DND-41 (cell line): ENCODE measurements around the gene RBM20.

Source experiments
- ATAC-seq: fragments of 200-7000 bp; cut with Tn5 transposase; 3 replicates; pipeline ENCODE4 v1.9.1; 2021; ENCODE audit warnings: low read depth; ENCODE audit not compliant: insufficient read depth
- DNase-seq: peaks from one replicate; pipeline ENCODE4 v3.0.0-alpha.2; 2020
- H2AFZ ChIP-seq: 2 replicates; pipeline ENCODE4 v1.6.0; 2012; ENCODE audit warnings: low read depth, low read length
- H3K27ac ChIP-seq: 2 replicates; pipeline ENCODE4 v1.5.1; 2012; ENCODE audit warnings: low read length, inconsistent platforms
- H3K27me3 ChIP-seq: fragments of 200-600 bp; sonication (generic); 2 replicates; pipeline ENCODE4 v1.6.0; 2012; ENCODE audit warnings: low read length, mild to moderate bottlenecking, inconsistent platforms; ENCODE audit not compliant: insufficient read depth, poor library complexity
- H3K36me3 ChIP-seq: 2 replicates; pipeline ENCODE4 v1.5.1; 2012; ENCODE audit warnings: low read length, inconsistent platforms; ENCODE audit not compliant: insufficient read depth
- H3K4me1 ChIP-seq: 2 replicates; pipeline ENCODE4 v1.5.1; 2012; ENCODE audit warnings: mild to moderate bottlenecking, low read length; ENCODE audit not compliant: insufficient read depth
- H3K4me2 ChIP-seq: 2 replicates; pipeline ENCODE4 v1.6.0; 2012; ENCODE audit warnings: mild to moderate bottlenecking, moderate library complexity, low read length, inconsistent platforms; ENCODE audit not compliant: insufficient read depth
- H3K4me3 ChIP-seq, 2 experiments: fragments of 200-600 bp in 1 of 2; shearing (Covaris generic) in 1 of 2; 2 replicates each; pipeline ENCODE4 v1.5.1; 2012 to 2016; ENCODE audit warnings: inconsistent platforms in 2 of 2, low read length in 2 of 2, mild to moderate bottlenecking in 2 of 2, low read depth in 1 of 2, moderate library complexity in 1 of 2
- H3K79me2 ChIP-seq: 2 replicates; pipeline ENCODE4 v1.6.0; 2012; ENCODE audit warnings: low read length, inconsistent platforms; ENCODE audit not compliant: insufficient read depth
- H3K9ac ChIP-seq: 2 replicates; pipeline ENCODE4 v1.6.0; 2012; ENCODE audit warnings: low read depth, mild to moderate bottlenecking, inconsistent platforms, low read length, moderate library complexity
- H3K9me3 ChIP-seq: 2 replicates; pipeline ENCODE4 v1.5.1; 2012; ENCODE audit warnings: low read length, moderate library complexity, mild to moderate bottlenecking, inconsistent platforms; ENCODE audit not compliant: insufficient read depth, severe bottlenecking
- H4K20me1 ChIP-seq: 2 replicates; pipeline ENCODE4 v1.6.0; 2012; ENCODE audit warnings: low read length; ENCODE audit not compliant: insufficient read depth
- CTCF ChIP-seq: IDR thresholded peaks from 2 replicates; pipeline ENCODE4 v1.5.1; 2012; ENCODE audit warnings: borderline replicate concordance, low read length, moderate library complexity, mild to moderate bottlenecking; ENCODE audit not compliant: poor library complexity, severe bottlenecking; ENCODE audit errors: extremely low read depth
- EZH2 ChIP-seq: IDR thresholded peaks from 3 replicates; pipeline ENCODE4 v1.6.1; 2012; ENCODE audit warnings: borderline replicate concordance, low read depth, mild to moderate bottlenecking, moderate library complexity, low read length, inconsistent platforms; ENCODE audit not compliant: severe bottlenecking

RBM20 gene

GRCh38 chr10:110820321-110820814 is 176.2 kb downstream of the RBM20 start:
- Histone ChIP-seq H3K4me1 (no peaks in the 10 kb centered on the region), H3K27ac (no peak overlapping the region), H3K9me3 (no peaks in the 10 kb centered on the region), H3K9ac (no peak overlapping the region), H3K27me3 (no peaks in the 10 kb centered on the region), H3K36me3 (no peaks in the 10 kb centered on the region), H2AFZ (no peak overlapping the region), H3K79me2 (no peaks in the 10 kb centered on the region), H3K4me2 (no peak overlapping the region), H4K20me1 (no peaks in the 10 kb centered on the region), H3K4me3 (no peak overlapping the region)
- DNase-seq (no peak), ATAC-seq (no peak)
- TF ChIP-seq EZH2 (no peak), CTCF (no peak)

- no peak for TF ChIP-seq CTCF
- Histone ChIP-seq H3K4me3 (no peak overlapping the region), H3K4me1 (no peaks in the 10 kb centered on the region), H4K20me1 (no peaks in the 10 kb centered on the region), H3K9me3 (no peaks in the 10 kb centered on the region), H2AFZ (no peak overlapping the region), H3K36me3 (no peaks in the 10 kb centered on the region), H3K27ac (no peak overlapping the region), H3K27me3 (no peaks in the 10 kb centered on the region), H3K79me2 (no peaks in the 10 kb centered on the region), H3K9ac (no peak overlapping the region), H3K4me2 (no peak overlapping the region)
- ATAC-seq = no peak
- no peak for DNase-seq
Observed at GRCh38 chr10:110821508-110821907, 177.4 kb downstream of the RBM20 start.

GRCh38 chr10:110822035-110822711 is 178.0 kb downstream of the RBM20 start:
- ATAC-seq (no peak), DNase-seq (no peak)
- Histone ChIP-seq H3K4me3 (no peak overlapping the region), H3K4me1 (no peaks in the 10 kb centered on the region), H2AFZ (no peak overlapping the region), H3K79me2 (no peaks in the 10 kb centered on the region), H3K27ac (no peak overlapping the region), H3K9me3 (no peaks in the 10 kb centered on the region), H3K9ac (no peak overlapping the region), H4K20me1 (no peaks in the 10 kb centered on the region), H3K4me2 (no peak overlapping the region), H3K27me3 (no peaks in the 10 kb centered on the region), H3K36me3 (no peaks in the 10 kb centered on the region)
- no peak for TF ChIP-seq CTCF
- TF ChIP-seq EZH2 = no peak
